Gastrocnemius medialis (tissue), 4 donors: ENCODE measurements around the gene C17orf67.

ENCODE experiments used
- CTCF ChIP-seq, 5 experiments: fragments of 450-650 bp in 3 of 5; fragments of 200-600 bp in 2 of 5; sonication (generic) in 2 of 5; IDR thresholded peaks in 4 of 5; conservative IDR thresholded peaks in 1 of 5; 1 replicate in 4 of 5; 2 replicates in 1 of 5; pipeline ENCODE4 v1.5.1; 2016 to 2019; ENCODE audit warnings: antibody characterized with exemption in 5 of 5, mild to moderate bottlenecking in 3 of 5, moderate library complexity in 3 of 5
- POLR2A ChIP-seq, 2 donors: fragments of 450-650 bp; IDR thresholded peaks; one replicate each; pipeline ENCODE4 v1.6.1; 2017; ENCODE audit warnings: antibody characterized with exemption in 2 of 2, mild to moderate bottlenecking in 2 of 2, moderate library complexity in 2 of 2

GRCh38 chr17:56779322-56779721, 54.4 kb downstream of the C17orf67 start:
- no peak for TF ChIP-seq CTCF (IDR thresholded peaks at IDR 0.05 in 4 of 5, conservative IDR thresholded peaks at IDR 0.05 in 1 of 5)
- no peak for TF ChIP-seq POLR2A (IDR thresholded peaks at IDR 0.05)
